Fibroblast of skin of left biceps (primary cell): ENCODE results near the gene BHLHA15.

Source experiments
- DNase-seq, 2 experiments: peaks; one replicate each; pipeline ENCODE4 v3.0.0-alpha.2; 2013; ENCODE audit warnings: low read depth in 2 of 2

Gene BHLHA15

DNA sequence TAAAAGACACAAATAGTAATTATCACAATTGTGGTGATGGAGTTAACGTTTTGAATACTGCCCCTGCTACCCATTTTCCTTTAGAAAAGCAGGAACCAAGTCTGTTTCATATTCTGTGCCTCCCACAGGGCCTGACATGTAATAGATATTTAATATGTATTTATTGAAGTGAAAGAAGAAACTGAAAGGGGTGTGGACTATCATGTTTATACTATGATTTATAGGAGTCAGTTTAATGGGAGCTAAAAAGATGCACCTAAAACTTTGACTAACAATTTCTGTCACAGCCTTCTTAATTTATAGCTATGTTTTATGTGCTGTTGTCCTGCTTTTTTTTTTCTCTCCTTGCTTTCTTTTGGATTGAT lies 24.1 kb upstream of the BHLHA15 start:
- no peak for DNase-seq

DNA sequence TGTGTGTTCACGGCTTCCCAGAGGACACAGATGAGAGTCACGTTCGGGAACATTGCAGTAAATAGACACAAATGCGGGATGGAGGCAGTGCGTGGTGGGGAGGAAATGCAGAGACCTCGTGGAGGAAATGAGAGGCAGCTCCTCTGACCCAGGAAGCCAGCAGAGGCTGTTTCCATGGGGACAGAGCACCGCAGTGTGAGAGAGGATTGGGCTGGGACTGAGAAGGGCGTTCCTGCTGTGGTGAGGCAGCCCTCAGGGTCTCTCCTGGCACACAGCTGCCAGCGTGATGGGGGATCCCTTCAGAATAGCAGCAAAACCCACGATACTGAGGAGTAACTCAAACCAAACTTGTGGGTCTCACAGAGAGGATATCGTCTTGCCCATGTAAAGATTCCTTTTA lies 21.7 kb upstream of the BHLHA15 start:
- no peak for DNase-seq

- DNase-seq, result no peak
Measured at GRCh38 chr7:98191668-98192431, 19.4 kb upstream of the BHLHA15 start.

DNA sequence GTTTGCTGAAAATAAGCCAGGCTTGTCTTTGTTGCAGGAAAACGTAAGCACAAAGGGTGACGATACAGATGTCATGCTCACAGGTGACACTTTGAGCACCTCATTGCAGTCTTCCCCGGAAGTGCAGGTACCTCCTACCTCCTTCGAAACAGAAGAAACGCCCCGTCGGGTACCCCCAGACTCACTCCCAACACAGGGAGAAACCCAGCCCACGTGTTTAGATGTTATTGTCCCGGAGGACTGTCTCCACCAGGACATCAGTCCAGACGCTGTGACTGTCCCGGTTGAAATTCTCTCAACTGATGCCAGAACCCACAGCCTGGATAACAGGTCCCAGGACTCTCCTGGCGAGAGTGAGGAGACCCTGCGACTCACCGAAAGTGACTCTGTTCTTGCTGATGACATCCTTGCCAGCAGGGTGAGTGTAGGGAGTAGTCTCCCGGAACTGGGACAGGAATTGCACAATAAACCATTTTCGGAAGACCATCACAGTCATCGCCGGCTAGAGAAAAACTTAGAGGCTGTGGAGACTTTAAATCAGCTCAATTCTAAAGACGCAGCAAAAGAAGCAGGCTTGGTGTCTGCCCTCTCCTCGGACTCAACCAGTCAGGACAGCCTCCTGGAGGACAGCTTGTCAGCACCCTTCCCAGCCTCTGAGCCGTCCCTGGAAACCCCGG lies 18.3 kb upstream of the BHLHA15 start:
- no peak for DNase-seq

- no peak for DNase-seq
Measured at GRCh38 chr7:98193474-98194180, 17.6 kb upstream of the BHLHA15 start.

DNA sequence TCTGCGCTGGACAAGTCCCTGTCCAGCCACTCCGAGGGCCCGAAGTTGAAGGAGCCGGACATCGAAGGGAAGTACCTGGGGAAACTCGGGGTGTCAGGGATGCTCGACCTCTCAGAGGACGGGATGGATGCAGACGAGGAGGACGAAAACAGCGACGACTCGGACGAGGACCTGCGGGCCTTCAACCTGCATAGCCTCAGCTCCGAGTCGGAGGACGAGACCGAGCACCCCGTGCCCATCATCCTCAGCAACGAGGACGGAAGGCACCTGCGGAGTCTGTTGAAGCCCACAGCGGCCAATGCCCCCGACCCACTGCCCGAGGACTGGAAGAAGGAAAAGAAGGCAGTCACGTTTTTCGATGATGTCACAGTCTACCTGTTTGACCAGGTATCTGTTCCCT lies 17.1 kb upstream of the BHLHA15 start:
- DNase-seq, result no peak

- no peak for DNase-seq
Measured at GRCh38 chr7:98194672-98195457, 16.4 kb upstream of the BHLHA15 start.

DNA sequence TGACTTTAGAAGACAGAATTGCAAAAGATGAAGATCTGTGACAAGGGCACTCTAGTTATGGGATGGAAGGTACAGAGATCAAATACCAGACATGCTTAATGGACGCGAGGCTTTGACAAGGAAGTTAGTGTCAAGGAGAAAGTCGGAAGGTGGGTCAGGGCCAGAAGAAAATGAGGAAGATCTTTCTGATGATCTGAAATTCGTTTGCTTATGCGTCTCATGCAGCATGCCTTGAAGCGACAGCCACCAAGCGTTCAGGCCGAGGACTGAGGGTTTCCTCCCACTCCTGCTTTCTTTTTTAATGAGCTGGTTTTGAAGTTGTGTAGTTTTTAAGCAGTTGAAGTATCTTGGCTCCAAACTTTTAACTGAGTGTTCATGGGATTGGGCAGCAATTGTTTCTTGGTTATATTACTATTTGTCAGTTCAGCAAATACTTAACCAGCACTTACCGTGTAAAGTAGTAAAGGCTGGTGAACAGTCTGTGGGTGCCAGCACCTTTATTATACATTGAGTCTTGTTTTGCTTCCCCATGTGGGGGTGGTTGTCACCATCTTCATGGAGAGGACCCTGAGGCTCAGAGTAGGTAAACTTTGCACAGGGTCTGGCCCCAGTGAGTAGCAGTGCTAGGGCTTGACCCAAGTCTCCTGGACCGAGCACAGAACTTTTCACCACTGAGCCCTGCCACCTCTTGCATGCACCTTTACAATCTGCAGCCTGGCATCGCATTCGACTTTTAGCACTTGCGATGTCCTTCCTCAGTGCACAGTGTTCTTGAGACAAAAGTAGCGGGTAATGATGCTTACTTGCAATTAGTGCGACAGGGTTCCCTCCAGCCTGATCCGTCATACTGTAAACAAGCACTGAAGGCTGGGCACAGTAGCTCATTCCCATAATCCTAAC lies 14.3 kb upstream of the BHLHA15 start:
- no peak for DNase-seq

- DNase-seq, result no peak
Measured at GRCh38 chr7:98199131-98199530, 12.1 kb upstream of the BHLHA15 start.

DNA sequence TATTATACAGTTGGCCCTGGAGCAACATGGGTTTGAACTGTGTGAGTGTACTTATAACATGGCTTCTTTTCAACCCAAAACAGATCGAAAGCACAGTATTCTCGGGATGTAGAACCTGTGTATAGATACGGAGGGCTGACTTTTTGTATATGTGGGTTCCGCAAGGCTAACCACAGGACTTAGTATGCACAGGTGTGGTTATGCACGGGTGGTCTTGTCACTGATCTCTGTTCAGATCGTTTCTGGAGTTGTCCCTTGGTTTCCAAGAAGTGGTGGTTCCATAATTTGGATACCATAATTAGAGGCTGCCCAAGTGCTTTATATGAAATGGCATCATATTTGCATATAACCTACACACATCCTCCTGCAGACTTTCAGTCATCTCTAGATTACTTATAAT lies 10.9 kb upstream of the BHLHA15 start:
- DNase-seq, result no peak

- DNase-seq, result no peak
Measured at GRCh38 chr7:98202367-98203195, 8.7 kb upstream of the BHLHA15 start.

- DNase-seq, result no peak
Measured at GRCh38 chr7:98203261-98203963, 7.8 kb upstream of the BHLHA15 start.

DNA sequence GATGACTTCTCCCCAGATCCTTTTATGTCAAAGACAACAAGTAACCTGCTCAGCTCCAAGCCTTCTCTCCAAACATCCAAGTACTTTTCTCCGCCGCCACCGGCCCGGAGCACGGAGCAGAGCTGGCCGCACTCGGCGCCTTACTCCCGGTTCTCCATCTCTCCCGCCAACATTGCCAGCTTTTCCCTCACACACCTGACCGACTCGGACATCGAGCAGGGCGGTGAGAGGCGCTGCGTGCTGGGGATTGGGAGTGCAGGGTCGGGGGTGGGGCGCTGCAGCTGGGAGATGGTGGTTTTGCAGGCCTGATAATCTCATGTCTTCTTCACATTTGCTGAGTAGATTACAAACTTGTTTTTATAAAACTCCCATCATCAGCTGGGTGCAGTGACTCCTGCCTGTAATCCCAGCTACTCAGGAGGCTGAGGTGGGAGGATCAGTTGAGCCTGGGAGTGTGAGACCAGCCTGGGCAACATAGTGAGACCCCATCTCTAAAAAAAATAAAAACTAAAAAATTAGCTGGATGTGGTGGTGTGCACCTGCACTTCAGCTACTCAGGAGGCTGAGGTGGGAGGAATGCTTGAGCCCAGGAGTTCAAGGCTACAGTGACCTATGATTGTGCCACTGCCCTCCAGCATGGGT lies 7.2 kb upstream of the BHLHA15 start:
- no peak for DNase-seq

- DNase-seq, result no peak
Measured at GRCh38 chr7:98204670-98205069, 6.6 kb upstream of the BHLHA15 start.

GRCh38 chr7:98205162-98205845 lies 5.9 kb upstream of the BHLHA15 start:
- DNase-seq, result no peak

- no peak for DNase-seq
Measured at GRCh38 chr7:98206451-98207330, 4.5 kb upstream of the BHLHA15 start.

- no peak for DNase-seq
Measured at GRCh38 chr7:98209166-98209920, 1.9 kb upstream of the BHLHA15 start.
